ENCODE data around the gene PDXK. TPM values are rescaled to one million over a fixed set of nuclear protein-coding genes. Genes with fewer than 3 reads are reported as not detected.
A peak's percentile ranks its signal among the peaks of the same experiment; 100 is the strongest.

Gene PDXK
- total and polyA plus RNA-seq, 9 of the 15 experiments (the other 6 are each of a cell fraction or from before 2014, with no cell fraction given), result 5.6 to 162 (median 76.5) TPM

DNA sequence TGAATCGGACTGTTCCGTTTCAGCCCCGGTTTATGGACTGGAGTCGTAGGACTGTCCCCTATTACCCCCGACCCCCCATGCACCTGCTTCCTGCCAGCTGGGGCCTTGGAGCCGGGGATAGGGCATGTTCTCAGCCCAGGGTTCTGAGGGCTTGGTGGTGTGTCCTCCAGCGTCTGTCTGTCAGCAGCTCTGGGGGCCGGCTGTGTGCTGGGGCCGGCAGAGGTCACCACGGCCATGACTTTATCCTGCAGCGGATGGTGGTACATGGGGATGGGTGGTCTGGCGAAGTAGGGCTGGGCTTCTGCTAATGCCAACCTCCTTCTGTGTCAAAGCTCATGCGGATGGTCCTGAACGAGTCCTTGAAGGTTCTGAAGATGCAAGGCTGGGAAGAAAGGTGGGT, 75.9 kb downstream of the PDXK start:
- intact Hi-C loops (cut with micrococcal nuclease), result no loop called here

More for the DNA sequence above, 75.9 kb downstream of the PDXK start:
- H3K4me1 ChIP-seq (replicated peaks in 1 of 2; ENCODE audit: control insufficient read depth in 2 of 2, insufficient read depth in 2 of 2, low read length in 2 of 2), result peaks cover 10 to 26% of the 10 kb centered on the region in 2 experiments; a peak in 3 of 5 replicates
- no peak overlapping the region for H3K27ac ChIP-seq (ENCODE audit: extremely low read depth, low read depth, low read length)
- peaks cover 97% of the 10 kb centered on the region for H3K36me3 ChIP-seq (ENCODE audit: control insufficient read depth, insufficient read depth, low read length)
- no peak for DNase-seq (ENCODE audit: extremely low read depth in 1 of 4, low spot score in 3 of 4)
- in situ Hi-C loops (cut with MboI), result loop anchor here (25.0 kb wide), 1 partner anchor 342 kb away; the partner anchor contains the start of gene GATD3
- FAIRE-seq, result no peak
- peaks cover 64% of the 10 kb centered on the region for H3K79me2 ChIP-seq (ENCODE audit: control insufficient read depth, insufficient read depth, low read length)
- H3K4me2 ChIP-seq (ENCODE audit: insufficient read depth, low read length), result no peak overlapping the region
- WGBS (ENCODE audit: insufficient coverage, low coverage, missing lambda C conversion rate), result 91% methylated on average over 14 of the region's 14 CpGs
- ChIA-PET CTCF (ENCODE audit: low intra/inter-chr PET ratio) (no interaction called here), POLR2A (interaction anchor here (0.7 to 1.4 kb wide), 5 partner anchors 8 to 980 kb away, joined by 3 to 6 read pairs (median 4); no protein-coding TSS in a partner anchor)
- peaks cover 12% of the 10 kb centered on the region for H3K9me1 ChIP-seq (ENCODE audit: control insufficient read depth, insufficient read depth, low read length)
- no peak overlapping the region for H3K4me3 ChIP-seq
- BruUV-seq (replicated peaks), result no TSS peak
- peaks cover 17% of the 10 kb centered on the region; the same call in 1 of the 2 replicates for H4K20me1 ChIP-seq (replicated peaks; ENCODE audit: control insufficient read depth, insufficient read depth, low read length)
- no peaks in the 10 kb centered on the region for H3K27me3 ChIP-seq (ENCODE audit: control insufficient read depth in 2 of 2, insufficient read depth in 2 of 2, low read length in 2 of 2)
- no peak for ATAC-seq
- H2AFZ ChIP-seq (ENCODE audit: low read depth, low read length), result no peak overlapping the region
- no peaks in the 10 kb centered on the region for H3K9me3 ChIP-seq (replicated peaks; ENCODE audit: control insufficient read depth, insufficient read depth, low read depth, low read length)
- no peak overlapping the region for H3K9ac ChIP-seq (ENCODE audit: insufficient read depth in 1 of 2, low read depth in 2 of 2, low read length in 2 of 2)
- TF ChIP-seq HEY1 (CRISPR knock-in tag; IDR thresholded peaks at IDR 0.05; ENCODE audit: borderline replicate concordance) (no peak), MYNN (IDR thresholded peaks at IDR 0.05) (no peak), MYNN (CRISPR knock-in tag; IDR thresholded peaks at IDR 0.05) (no peak), RBFOX2 (IDR thresholded peaks at IDR 0.05; ENCODE audit: low read depth, low read length) (peak; percentile 64), ZNF639 (CRISPR knock-in tag; conservative IDR thresholded peaks at IDR 0.05 in 1 of 2, IDR thresholded peaks at IDR 0.05 in 1 of 2) (no peak), POLR2G (IDR thresholded peaks at IDR 0.05; ENCODE audit: low read depth, low read length) (0 out of 2 replicates have a peak, but pooled peaks have one; percentile 31)

Measured in K562 (cell line).